GM10266 (cell line): ENCODE results near the gene IL36RN.

Source experiments
- DNase-seq: peaks from one replicate; pipeline ENCODE4 v3.0.0; 2012; ENCODE audit errors: extremely low spot score
- TF ChIP-seq, protein P1 (sequence below): IDR thresholded peaks from 2 replicates; pipeline ENCODE4 v1.5.1; 2012; ENCODE audit warnings: mild to moderate bottlenecking, low read depth; ENCODE audit not compliant: control insufficient read depth, insufficient read depth; ENCODE audit errors: missing control alignments

The IL36RN gene

DNA sequence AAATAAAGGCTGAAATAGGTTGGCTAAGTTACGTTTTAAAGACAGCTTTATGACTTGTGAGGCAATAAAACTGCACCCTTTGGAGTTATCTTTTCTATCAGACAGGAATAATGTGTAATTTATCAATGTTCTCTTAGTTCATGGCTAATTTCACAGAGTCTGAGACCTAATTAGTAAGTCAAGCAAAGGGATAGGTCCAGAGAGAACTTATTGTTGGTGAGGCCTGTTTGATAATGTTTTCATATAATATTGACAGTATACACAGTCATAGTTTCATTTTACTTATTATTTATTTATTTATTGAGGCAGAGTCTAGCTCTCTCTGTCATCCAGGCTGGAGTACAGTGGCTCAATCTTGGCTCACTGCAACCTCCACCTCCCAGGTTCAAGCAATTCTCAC, 1.9 kb upstream of the IL36RN start:
- TF ChIP-seq, protein P1, sequence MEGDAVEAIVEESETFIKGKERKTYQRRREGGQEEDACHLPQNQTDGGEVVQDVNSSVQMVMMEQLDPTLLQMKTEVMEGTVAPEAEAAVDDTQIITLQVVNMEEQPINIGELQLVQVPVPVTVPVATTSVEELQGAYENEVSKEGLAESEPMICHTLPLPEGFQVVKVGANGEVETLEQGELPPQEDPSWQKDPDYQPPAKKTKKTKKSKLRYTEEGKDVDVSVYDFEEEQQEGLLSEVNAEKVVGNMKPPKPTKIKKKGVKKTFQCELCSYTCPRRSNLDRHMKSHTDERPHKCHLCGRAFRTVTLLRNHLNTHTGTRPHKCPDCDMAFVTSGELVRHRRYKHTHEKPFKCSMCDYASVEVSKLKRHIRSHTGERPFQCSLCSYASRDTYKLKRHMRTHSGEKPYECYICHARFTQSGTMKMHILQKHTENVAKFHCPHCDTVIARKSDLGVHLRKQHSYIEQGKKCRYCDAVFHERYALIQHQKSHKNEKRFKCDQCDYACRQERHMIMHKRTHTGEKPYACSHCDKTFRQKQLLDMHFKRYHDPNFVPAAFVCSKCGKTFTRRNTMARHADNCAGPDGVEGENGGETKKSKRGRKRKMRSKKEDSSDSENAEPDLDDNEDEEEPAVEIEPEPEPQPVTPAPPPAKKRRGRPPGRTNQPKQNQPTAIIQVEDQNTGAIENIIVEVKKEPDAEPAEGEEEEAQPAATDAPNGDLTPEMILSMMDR: no peak
- DNase-seq: no peak

GRCh38 chr2:113058411-113058994, 495 bp upstream of the IL36RN start:
- TF ChIP-seq, protein P1: no peak
- no peak for DNase-seq

GRCh38 chr2:113060396-113060795, 1.4 kb downstream of the IL36RN start:
- TF ChIP-seq, protein P1: no peak
- DNase-seq: no peak

GRCh38 chr2:113060796-113061195, 1.8 kb downstream of the IL36RN start:
- TF ChIP-seq, protein P1: no peak
- no peak for DNase-seq

DNA sequence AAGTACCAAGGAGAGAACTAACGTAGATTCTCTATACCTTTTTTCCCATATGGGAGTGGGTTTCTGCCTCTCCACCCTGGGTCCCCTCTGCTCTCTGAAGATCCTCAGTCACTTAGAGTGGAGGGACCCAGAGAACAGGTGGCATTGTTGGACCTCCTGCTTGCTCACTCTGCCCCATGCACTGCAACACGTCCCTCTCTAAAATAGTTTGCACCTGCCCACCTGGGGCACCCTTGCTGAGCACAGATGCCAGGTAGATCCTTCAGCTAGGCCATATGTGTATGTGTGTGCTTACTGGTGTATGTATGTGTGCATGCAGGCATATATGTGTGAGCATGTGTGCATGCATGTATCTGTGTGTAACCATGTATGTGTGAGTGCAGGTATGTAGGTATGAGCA, 2.2 kb downstream of the IL36RN start:
- no peak for DNase-seq
- TF ChIP-seq, protein P1: no peak

- no peak for DNase-seq
- TF ChIP-seq, protein P1: no peak
These were observed 3.1 kb downstream of the IL36RN start for GRCh38 chr2:113061896-113062770.

DNA sequence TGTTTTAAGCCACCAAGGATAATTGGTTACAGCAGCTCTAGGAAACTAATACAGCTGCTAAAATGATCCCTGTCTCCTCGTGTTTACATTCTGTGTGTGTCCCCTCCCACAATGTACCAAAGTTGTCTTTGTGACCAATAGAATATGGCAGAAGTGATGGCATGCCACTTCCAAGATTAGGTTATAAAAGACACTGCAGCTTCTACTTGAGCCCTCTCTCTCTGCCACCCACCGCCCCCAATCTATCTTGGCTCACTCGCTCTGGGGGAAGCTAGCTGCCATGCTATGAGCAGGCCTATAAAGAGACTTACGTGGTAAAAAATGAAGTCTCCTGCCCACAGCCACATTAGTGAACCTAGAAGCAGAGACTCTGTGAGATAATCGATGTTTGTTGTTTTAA, 5.3 kb downstream of the IL36RN start:
- TF ChIP-seq, protein P1: no peak
- DNase-seq: no peak
